Smooth muscle cell (in vitro differentiated cells): ENCODE measurements around the gene ZNF286A. TPM values are rescaled to one million over a fixed set of nuclear protein-coding genes. Genes with fewer than 3 reads are reported as not detected.

ENCODE experiments used
- polyA plus RNA-seq: library from polyadenylated mRNA; unstranded; fragments of >200 nt; fragmentation: Nextera tagmentation; extraction: Ambion mirVana; gene quantifications from 2 replicates; pipeline ENCODE4 v1.2.1, GENCODE V29; 2016
- small RNA-seq: library from RNA; depleted of rRNA; stranded (forward); fragments of <200 nt; gene quantifications from one replicate; pipeline ENCODE3, GENCODE V24; 2014
- total RNA-seq: library from RNA; depleted of rRNA; stranded (reverse); fragments of >200 nt; gene quantifications from 2 replicates; pipeline ENCODE4 v1.2.3, GENCODE V29; 2014

ZNF286A gene
- total and polyA plus RNA-seq, 2 experiments from 2014 or later: 9.2 to 52.8 TPM

Small RNA genes within 50 kb of the gene (small RNA-seq; reads per million reads assigned to genes)
- gene ZNF29P: not detected

Other genes with a start within 250 kb of the ZNF286A start
- gene CDRT4, start 232.1 kb upstream of the ZNF286A start, total RNA-seq: 0.45 and 1.4 TPM in 2 replicates
- gene CDRT4, start 232.1 kb upstream of the ZNF286A start, polyA plus RNA-seq: 4.2 and 4.3 TPM in 2 replicates
- gene TVP23C, start 136.3 kb upstream of the ZNF286A start, total RNA-seq: 34.1 and 52.5 TPM in 2 replicates
- gene TVP23C, start 136.3 kb upstream of the ZNF286A start, polyA plus RNA-seq: 10.0 and 11.6 TPM in 2 replicates
- 3.1 and 3.4 TPM in 2 replicates for gene FBXW10B, start 80.0 kb upstream of the ZNF286A start, total RNA-seq
- gene FBXW10B, start 80.0 kb upstream of the ZNF286A start, polyA plus RNA-seq: 0.23 and 1.4 TPM in 2 replicates
- 20.7 and 27.3 TPM in 2 replicates for gene TRIM16, start 15.4 kb upstream of the ZNF286A start, total RNA-seq
- gene TRIM16, start 15.4 kb upstream of the ZNF286A start, polyA plus RNA-seq: 29.7 and 43.0 TPM in 2 replicates
- 1.2 TPM in 1 of 2 replicates, not detected in the other for gene TBC1D26, start 32.5 kb downstream of the ZNF286A start, total RNA-seq
- 1.3 and 1.8 TPM in 2 replicates for gene TBC1D26, start 32.5 kb downstream of the ZNF286A start, polyA plus RNA-seq
- gene ADORA2B, start 245.4 kb downstream of the ZNF286A start, total RNA-seq: 14.2 and 24.7 TPM in 2 replicates
- gene ADORA2B, start 245.4 kb downstream of the ZNF286A start, polyA plus RNA-seq: 17.0 and 18.8 TPM in 2 replicates